AG04450 (cell line): ENCODE results near the gene CRHR2. TPM values are rescaled to one million over a fixed set of nuclear protein-coding genes. Genes with fewer than 3 reads are reported as not detected.

ENCODE experiments used
- CTCF ChIA-PET: fragments of 300-600, 350-600 bp; formaldehyde crosslinking; extraction: SDS; loops from one replicate; lab custom pipeline; 2022; ENCODE audit warnings: antibody characterized with exemption, inconsistent platforms; lab: Charles Lee
- POLR2A ChIA-PET: fragments of 350-600 bp; formaldehyde crosslinking; extraction: SDS; loops from one replicate; lab custom pipeline; 2021; ENCODE audit warnings: antibody characterized with exemption, inconsistent platforms; lab: Yijun Ruan, JAX
- DNase-seq: peaks from one replicate; pipeline ENCODE4 v3.0.0-alpha.2; 2011; ENCODE audit warnings: low read depth, low spot score
- H3K27ac ChIP-seq: one replicate; pipeline ENCODE4 v1.5.1; 2012; ENCODE audit warnings: low read depth, low read length, control low read depth
- H3K27me3 ChIP-seq: one replicate; pipeline ENCODE4 v1.6.0; 2012; ENCODE audit warnings: low read length; ENCODE audit not compliant: control insufficient read depth, insufficient read depth
- H3K4me3 ChIP-seq: 2 replicates; pipeline ENCODE4 v1.5.1; 2011; ENCODE audit warnings: mild to moderate bottlenecking, low read depth, low read length, control low read depth
- H3K9me3 ChIP-seq: 2 replicates; pipeline ENCODE4 v1.5.1; 2012; ENCODE audit warnings: low read length; ENCODE audit not compliant: control insufficient read depth, insufficient read depth
- CTCF ChIP-seq: IDR thresholded peaks from 2 replicates; pipeline ENCODE4 v1.5.1; 2011; ENCODE audit warnings: low read depth, low read length, control low read depth, inconsistent platforms
- polyA plus RNA-seq: library from polyadenylated mRNA; depleted of rRNA; stranded (reverse); fragments of >200 nt; gene quantifications from 2 replicates; pipeline ENCODE4 v1.2.3, GENCODE V29; 2011

Gene CRHR2
- polyA plus RNA-seq, 1 experiment: not detected

GRCh38 chr7:30687604-30688003 is 5.3 kb upstream of the CRHR2 start:
- Histone ChIP-seq H3K9me3 (no peaks in the 10 kb centered on the region), H3K27ac (no peak overlapping the region), H3K4me3 (no peak overlapping the region), H3K27me3 (peaks cover 40% of the 10 kb centered on the region)
- CTCF ChIA-PET: interaction anchor here (0.6 kb wide), 1 partner anchor 62 kb away, joined by 3 read pairs; no protein-coding TSS in a partner anchor
- TF ChIP-seq CTCF: no peak
- POLR2A ChIA-PET: interaction anchor here (1.1 kb wide), 1 partner anchor 54 kb away, joined by 3 read pairs; no protein-coding TSS in a partner anchor
- DNase-seq: no peak

DNA sequence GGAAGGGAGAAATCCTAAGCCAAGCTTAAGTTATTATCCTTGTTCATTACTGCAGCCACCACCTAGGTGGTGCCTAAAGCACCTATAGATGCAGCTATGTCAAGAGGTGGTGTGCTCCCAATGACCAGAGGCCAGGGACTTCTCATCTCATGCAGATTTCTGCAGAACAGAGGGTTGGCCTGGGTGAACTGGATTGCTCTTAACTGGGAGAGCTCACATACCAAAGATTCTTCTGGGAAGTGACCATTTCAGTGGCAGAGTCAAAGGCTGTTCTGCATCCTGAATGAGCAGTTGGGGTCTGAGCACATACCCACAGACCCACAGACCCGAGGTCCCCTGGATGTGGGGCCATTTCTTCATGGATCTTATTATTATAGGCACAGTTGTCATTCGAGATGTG is 2.1 kb upstream of the CRHR2 start:
- no peak for DNase-seq
- Histone ChIP-seq H3K27me3 (peaks cover 67% of the 10 kb centered on the region), H3K4me3 (no peak overlapping the region), H3K9me3 (no peaks in the 10 kb centered on the region), H3K27ac (no peak overlapping the region)
- POLR2A ChIA-PET: no interaction called here
- TF ChIP-seq CTCF: no peak
- CTCF ChIA-PET: no interaction called here

- CTCF ChIA-PET: interaction anchor here (2.0 kb wide), 1 partner anchor 57 kb away, joined by 7 read pairs; no protein-coding TSS in a partner anchor
- H3K4me3 ChIP-seq: no peak overlapping the region
- H3K27ac ChIP-seq: no peak overlapping the region
- POLR2A ChIA-PET: no interaction called here
- peaks cover 68% of the 10 kb centered on the region for H3K27me3 ChIP-seq
- TF ChIP-seq CTCF: no peak
- H3K9me3 ChIP-seq: no peaks in the 10 kb centered on the region
- no peak for DNase-seq
These were observed 1.6 kb upstream of the CRHR2 start for GRCh38 chr7:30683816-30684215.

DNA sequence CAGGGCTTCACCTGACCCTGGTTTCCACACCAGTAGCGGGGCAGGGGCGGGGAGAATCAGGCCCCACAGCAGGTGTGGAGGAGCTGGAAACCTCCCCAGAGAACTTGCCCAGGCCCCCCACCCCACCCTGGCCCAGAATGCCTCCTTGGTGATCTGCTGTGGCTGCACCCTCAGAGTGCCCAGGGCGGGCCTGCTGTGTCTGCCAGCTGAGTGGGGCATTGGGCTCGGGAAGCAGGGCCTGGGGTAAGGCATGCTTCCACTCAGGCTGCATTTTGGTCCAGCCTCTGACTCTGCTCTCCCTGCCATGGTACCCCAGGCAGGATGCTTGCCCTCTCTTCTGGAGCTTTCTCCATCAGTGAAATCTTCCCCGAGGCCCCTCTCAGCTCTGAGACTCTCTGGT is 1.1 kb upstream of the CRHR2 start:
- Histone ChIP-seq H3K27me3 (peaks cover 71% of the 10 kb centered on the region), H3K9me3 (no peaks in the 10 kb centered on the region), H3K4me3 (no peak overlapping the region), H3K27ac (no peak overlapping the region)
- no peak for DNase-seq
- ChIA-PET CTCF (interaction anchor here (2.0 kb wide), 1 partner anchor 57 kb away, joined by 7 read pairs; no protein-coding TSS in a partner anchor), POLR2A (no interaction called here)
- no peak for TF ChIP-seq CTCF

DNA sequence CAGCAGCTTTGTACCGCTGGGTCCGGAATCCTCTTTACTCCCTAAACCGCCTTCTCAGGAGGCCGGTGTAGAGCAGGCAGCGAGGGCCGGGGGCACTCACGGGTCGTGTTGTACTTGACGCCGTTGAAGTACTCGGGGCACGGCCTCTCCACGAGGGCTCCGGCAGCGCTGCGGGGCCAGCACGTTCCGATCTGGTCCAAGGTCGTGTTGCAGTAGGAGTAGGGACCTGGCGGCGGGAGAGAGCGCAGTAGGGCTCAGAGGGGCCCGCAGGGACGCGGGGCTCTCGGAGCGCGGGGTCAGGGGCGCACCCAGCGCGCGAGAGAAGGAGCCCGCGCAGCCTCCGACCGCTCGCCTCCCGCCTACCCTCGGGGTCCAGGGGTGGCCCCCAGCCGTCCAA is 443 bp downstream of the CRHR2 start:
- Histone ChIP-seq H3K4me3 (peak overlapping the region; percentile 10; the same call in 1 of the 2 replicates), H3K27ac (no peak overlapping the region), H3K27me3 (peaks cover 82% of the 10 kb centered on the region), H3K9me3 (no peaks in the 10 kb centered on the region)
- DNase-seq: no peak
- POLR2A ChIA-PET: no interaction called here
- TF ChIP-seq CTCF: no peak
- CTCF ChIA-PET: no interaction called here
